Kasumi-1 (cell line): ENCODE data around the gene FSHR.

Experiments used
- DNase-seq, 2 experiments: peaks; one replicate each; lab custom pipeline; 2025; lab: John Stamatoyannopoulos, UW

FSHR gene

DNA sequence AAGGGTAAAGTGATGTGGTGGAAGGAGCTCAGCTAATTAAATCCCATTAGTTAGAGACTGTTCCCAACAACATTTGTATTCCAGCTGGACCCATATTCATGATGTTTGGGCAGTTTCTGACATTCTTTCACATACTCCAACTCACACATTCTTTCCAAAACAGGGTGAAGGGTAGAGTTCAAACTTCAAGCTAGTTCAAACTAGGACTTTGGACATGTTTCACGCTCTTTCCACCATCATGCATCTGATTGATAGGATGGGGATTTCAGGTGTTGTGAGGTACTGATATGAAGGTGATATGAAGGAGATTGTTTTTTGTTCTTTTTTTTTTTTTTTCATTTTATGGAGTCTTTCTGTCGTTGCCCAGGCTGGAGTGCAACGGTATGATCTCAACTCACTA, 201.7 kb downstream of the FSHR start:
- no peak for DNase-seq

DNA sequence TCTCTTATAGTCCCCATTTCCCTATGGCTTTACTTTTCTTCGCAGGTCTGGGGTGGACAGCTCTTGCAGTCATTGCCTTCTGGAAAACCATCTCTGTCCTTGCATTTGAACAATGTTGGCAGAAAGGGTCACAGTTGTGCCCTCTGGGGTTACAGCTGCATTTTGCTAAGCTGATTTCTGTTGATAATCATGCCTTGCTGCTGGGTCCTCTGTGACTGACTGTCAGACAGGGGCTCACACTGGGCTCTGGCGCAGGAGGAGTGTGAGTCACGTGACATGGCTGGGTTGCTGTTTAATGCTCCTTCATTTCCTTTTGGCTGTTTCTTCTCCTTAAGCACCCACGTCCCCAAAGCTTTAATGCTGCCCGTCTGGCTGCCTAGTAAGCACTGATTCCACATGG, 202.2 kb downstream of the FSHR start:
- no peak for DNase-seq

GRCh38 chr2:48948400-48949125, 205.8 kb downstream of the FSHR start:
- DNase-seq: no peak

GRCh38 chr2:48946449-48947048, 207.8 kb downstream of the FSHR start:
- peak; percentile 73 to 83 for DNase-seq

GRCh38 chr2:48944956-48945355, 209.4 kb downstream of the FSHR start:
- no peak for DNase-seq

GRCh38 chr2:48943436-48943835, 210.9 kb downstream of the FSHR start:
- no peak for DNase-seq

DNA sequence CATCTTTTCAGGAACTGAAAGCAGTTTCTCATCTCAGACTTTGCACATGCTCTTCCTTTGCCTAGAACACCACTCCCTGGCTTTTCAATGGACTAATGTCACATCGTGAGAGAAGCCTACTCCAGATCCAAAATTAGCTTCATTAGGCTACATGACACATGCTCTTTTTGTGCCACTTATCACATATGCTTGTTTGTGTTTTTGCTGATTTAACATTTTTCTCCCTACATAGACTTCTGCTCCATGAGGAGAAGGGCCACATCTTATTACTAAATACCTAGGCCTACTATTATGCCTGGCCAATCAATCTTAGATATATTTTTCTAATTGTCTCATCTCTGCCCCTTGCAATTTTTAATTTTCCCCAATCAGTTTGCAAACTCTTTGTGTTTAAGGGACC, 212.4 kb downstream of the FSHR start:
- DNase-seq: no peak

GRCh38 chr2:48941456-48941855, 212.9 kb downstream of the FSHR start:
- DNase-seq: no peak

- no peak for DNase-seq
These were observed 213.7 kb downstream of the FSHR start for GRCh38 chr2:48940606-48941005.

GRCh38 chr2:48939232-48939631, 215.1 kb downstream of the FSHR start:
- no peak for DNase-seq

DNA sequence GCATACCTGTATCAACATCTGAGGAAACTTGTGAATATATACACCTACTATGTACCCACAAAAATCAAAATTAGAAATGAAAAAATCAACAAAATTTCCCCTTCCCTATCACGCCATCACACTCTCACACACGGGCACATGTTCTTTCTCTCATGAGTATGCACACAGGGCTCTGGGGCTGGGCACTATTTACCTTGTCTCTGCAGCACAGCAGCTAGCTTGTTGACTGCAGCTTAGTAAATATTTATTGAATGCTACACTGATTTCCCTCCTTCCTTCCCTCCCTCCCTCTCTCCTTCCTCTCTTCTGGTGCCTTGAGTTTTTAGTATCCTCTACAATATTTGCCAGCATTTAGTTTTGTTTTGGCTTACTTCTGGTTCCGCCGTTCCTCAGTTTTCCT, 216.1 kb downstream of the FSHR start:
- DNase-seq: no peak

GRCh38 chr2:48934807-48935206, 219.5 kb downstream of the FSHR start:
- no peak for DNase-seq

DNA sequence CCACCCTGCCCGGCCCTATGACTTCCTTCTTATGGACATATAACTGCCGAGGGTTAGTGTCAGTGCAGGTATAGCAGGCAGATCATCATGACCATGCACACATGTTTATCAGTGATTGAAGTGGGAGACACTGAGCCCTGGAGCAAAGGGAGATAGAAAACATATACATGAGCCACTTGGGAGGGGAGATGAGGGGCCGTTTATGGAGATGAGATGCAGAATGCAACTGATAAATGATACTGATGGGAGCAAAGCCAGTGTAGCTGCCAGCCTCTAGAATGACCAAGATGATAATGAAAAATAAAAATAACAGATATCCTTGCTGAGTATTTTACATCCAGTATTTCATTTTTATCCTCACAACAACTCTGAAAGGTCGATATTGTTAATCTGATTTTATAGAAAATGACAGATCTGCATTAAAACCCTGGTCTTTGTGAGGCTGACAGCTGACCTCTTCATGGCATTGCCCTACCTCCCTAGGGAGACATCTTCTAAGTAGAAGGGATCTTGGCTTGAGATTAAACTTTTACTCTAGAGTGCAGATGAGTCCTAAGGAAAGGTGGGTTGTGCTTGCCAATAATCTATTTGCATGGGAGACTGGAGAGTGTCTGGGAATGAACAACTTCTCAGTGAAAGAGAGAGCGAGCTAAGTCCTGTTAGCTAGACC, 220.4 kb downstream of the FSHR start:
- no peak for DNase-seq

DNA sequence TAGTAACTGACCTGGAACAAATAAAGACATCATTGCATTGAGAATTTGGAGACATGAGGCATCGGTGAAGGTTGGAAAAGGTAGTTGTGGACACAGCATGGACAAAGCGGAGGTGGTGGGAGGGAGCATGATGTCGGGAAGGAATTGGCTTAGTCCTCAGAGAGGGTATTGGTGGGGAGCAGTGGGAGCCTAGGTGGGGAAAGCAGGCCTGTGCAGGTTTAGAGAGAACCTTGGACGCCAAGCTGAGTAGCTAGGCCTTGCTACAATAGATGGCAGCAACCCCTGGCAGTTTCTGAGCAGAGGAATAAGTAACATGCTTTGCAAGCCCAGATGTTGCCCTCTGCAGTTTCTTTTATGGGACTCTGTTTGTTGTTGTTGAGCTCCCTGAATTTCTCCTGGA, 221.6 kb downstream of the FSHR start:
- no peak for DNase-seq

GRCh38 chr2:48929571-48930301, 224.6 kb downstream of the FSHR start:
- DNase-seq: no peak

GRCh38 chr2:48927355-48927754, 227.0 kb downstream of the FSHR start:
- DNase-seq: no peak

DNA sequence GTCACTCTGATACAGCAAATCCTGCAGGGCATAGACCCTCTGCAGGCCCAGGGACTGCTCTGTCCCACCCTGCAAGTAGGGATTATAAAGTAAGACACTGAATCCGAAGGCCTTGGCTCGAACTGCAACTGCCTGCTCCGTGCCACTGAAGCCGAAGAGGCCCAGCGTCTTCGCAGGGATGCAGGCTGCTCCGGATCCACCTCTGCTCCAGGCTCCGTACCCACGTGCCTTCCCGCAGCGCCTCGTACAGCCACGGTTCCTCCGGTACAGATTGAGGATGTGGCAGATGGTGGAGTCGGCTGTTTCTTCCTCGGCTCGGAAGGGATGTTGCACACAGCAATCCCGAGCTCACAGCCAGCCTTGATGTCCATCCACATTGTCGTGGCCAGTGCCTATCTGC, 238.4 kb downstream of the FSHR start:
- DNase-seq: no peak

- no peak for DNase-seq
These were observed 239.1 kb downstream of the FSHR start for GRCh38 chr2:48915227-48915626.

- DNase-seq: peak; percentile 25 to 60
These were observed 239.7 kb downstream of the FSHR start for GRCh38 chr2:48914477-48915089.
